ENCODE data around the gene PRRT3.
"Not testable (repeated sequence)": the region's sequence is repeated elsewhere in the genome, so short reads cannot be mapped to it uniquely, and the experiment has no call there.

PRRT3 gene

GRCh38 chr3:9903904-9904303, 48.3 kb downstream of the PRRT3 start:
- no peak for TF ChIP-seq POLR2A (IDR thresholded peaks at IDR 0.05; ENCODE audit: low read depth, low read length)
- no peak for DNase-seq (ENCODE audit: insufficient read length, low spot score)
- no peak for FAIRE-seq

GRCh38 chr3:9903238-9903624, 49.0 kb downstream of the PRRT3 start:
- FAIRE-seq, result no peak
- TF ChIP-seq POLR2A (IDR thresholded peaks at IDR 0.05; ENCODE audit: low read depth, low read length), result no peak
- DNase-seq (ENCODE audit: insufficient read length, low spot score), result no peak

- FAIRE-seq (no peak), DNase-seq (ENCODE audit: insufficient read length, low spot score) (no peak)
- no peak for TF ChIP-seq POLR2A (IDR thresholded peaks at IDR 0.05; ENCODE audit: low read depth, low read length)
Measured at GRCh38 chr3:9902372-9903237, 49.6 kb downstream of the PRRT3 start, which contains the start of gene IL17RE. Gene IL17RE, plus strand, starts transcription at chr3:9902848. Its CDS starts 85 bp downstream, at chr3:9902933.

- DNase-seq (ENCODE audit: insufficient read length, low spot score), result no peak
- no peak for FAIRE-seq
- no peak for TF ChIP-seq POLR2A (IDR thresholded peaks at IDR 0.05; ENCODE audit: low read depth, low read length)
Measured at GRCh38 chr3:9901967-9902366, 50.2 kb downstream of the PRRT3 start.

GRCh38 chr3:9900965-9901415, 51.2 kb downstream of the PRRT3 start:
- not testable (repeated sequence) for FAIRE-seq; DNase-seq (ENCODE audit: insufficient read length, low spot score)

- FAIRE-seq (no peak), DNase-seq (ENCODE audit: insufficient read length, low spot score) (no peak)
- no peak for TF ChIP-seq POLR2A (IDR thresholded peaks at IDR 0.05; ENCODE audit: low read depth, low read length)
Measured at GRCh38 chr3:9899289-9899791, 52.9 kb downstream of the PRRT3 start.

- no peak for TF ChIP-seq POLR2A (IDR thresholded peaks at IDR 0.05; ENCODE audit: low read depth, low read length)
- FAIRE-seq, result no peak
Measured at GRCh38 chr3:9898467-9899241, 53.6 kb downstream of the PRRT3 start.

GRCh38 chr3:9897408-9898372, 54.5 kb downstream of the PRRT3 start:
- no peak for FAIRE-seq
- TF ChIP-seq POLR2A (IDR thresholded peaks at IDR 0.05; ENCODE audit: low read depth, low read length), result no peak
- DNase-seq (ENCODE audit: insufficient read length, low spot score), result no peak

More at GRCh38 chr3:9898467-9899241, 53.6 kb downstream of the PRRT3 start:
- no peak for DNase-seq (ENCODE audit: insufficient read length, low spot score)

GRCh38 chr3:9896755-9897407, 55.3 kb downstream of the PRRT3 start:
- FAIRE-seq; DNase-seq (ENCODE audit: insufficient read length, low spot score): not testable (repeated sequence)

GRCh38 chr3:9895715-9896114, 56.5 kb downstream of the PRRT3 start:
- FAIRE-seq; DNase-seq (ENCODE audit: insufficient read length, low spot score): not testable (repeated sequence)

Data from H54 (cell line).